Amniotic stem cell (primary cell): ENCODE data around the gene NKX6-2.
"Not testable (repeated sequence)": the region's sequence is repeated elsewhere in the genome, so short reads cannot be mapped to it uniquely, and the experiment has no call there.

Experiments used
- DNase-seq: peaks from one replicate; lab custom pipeline; 2025; lab: John Stamatoyannopoulos, UW

The NKX6-2 gene

DNA sequence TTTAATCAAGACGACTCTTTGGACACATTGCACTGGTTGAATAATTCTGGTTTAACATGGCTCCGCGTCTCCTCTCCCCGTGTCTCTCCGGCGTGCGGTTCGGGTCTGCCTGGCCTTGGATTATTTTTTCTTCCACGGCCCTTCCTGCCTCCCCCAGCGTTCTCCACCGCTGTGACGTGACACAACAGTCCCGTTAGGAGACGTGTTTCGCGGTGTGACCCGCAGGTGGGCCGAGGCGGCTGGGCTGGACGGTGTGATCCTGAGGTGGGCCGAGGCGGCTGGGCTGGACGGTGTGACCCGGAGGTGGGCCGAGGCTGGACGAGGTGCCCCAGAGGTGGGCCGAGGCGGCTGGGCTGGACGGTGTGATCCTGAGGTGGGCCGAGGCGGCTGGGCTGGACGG lies 12.0 kb upstream of the NKX6-2 start:
- not testable (repeated sequence) for DNase-seq

- no peak for DNase-seq
These were observed 10.9 kb upstream of the NKX6-2 start for GRCh38 chr10:132796846-132797245.

- DNase-seq, result no peak
These were observed 8.2 kb upstream of the NKX6-2 start for GRCh38 chr10:132793871-132794849.

GRCh38 chr10:132793213-132793612 lies 7.3 kb upstream of the NKX6-2 start:
- no peak for DNase-seq

DNA sequence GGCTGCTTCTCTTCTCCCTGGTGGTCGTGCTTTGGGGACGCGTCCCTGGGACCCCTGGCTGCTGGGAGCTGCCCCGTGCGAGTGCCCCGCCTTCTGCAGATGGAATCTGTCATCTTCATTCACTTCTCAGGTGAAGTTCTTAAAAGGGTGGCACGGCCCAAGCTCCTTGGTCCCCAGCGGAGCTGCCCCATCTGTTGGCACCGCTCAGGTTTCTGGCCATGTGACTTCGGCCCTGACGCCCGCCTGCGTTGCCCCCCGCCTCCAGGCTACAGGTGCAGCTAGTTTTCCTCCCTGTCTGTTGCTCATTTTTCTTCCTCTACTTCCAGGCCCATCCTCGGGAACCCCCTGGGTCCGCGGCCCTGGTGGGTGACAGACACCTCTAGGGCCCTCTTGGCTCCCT lies 6.8 kb upstream of the NKX6-2 start:
- DNase-seq, result no peak

DNA sequence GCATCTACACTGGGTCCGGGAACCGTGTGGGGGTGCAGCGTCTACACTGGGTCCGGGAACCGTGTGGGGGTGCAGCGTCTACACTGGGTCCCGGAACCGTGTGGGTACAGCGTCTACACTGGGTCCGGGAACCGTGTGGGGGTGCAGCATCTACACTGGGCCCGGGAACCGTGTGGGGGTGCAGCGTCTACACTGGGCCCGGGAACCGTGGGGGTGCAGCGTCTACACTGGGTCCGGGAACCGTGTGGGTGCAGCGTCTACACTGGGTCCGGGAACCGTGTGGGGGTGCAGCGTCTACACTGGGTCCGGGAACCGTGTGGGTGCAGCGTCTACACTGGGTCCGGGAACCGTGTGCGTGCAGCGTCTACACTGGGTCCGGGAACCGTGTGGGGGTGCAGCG lies 6.2 kb upstream of the NKX6-2 start:
- not testable (repeated sequence) for DNase-seq

DNA sequence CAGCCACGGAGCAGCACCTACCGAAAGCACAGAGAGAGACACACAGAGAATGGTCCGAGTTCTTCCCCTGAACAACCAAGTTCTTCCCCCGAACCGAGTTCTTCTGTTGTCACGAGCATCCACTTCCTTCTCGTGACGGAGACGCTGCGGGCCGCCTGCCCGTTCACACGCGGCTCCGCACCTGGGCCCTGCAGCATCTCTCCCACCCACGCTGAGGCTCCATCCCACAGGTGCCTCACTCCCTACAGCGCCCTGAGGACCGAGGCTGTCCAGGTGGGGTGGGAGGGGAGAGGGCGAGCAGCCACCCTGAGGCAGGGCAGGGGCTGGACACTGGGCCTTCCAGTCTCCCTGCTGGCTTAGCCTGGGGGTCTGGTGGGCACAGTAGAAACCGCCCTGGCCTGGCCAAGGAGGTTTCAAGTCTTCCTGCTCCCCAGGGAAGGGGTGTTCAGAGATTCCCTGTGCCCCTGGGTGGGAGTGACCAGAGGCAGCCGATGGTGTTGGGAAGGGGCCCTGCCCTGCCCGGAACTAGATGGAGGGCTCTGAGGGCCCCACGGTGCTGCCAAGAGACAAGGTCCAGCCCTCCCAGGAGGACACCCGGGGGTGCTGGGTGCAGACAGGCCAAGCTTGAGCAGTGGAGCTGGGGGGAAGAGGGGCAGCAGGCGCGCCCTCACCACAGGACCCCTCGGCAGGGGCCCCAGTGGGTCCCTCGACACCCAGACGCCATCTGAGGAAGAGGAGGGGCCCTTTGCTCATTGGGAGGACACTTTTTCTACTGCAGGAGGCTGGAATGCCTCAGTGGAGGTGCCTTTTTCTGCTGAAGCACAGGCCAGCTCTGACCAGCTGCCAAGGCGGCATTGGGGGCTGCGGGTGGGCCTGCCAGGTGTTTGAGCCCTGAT lies 5.2 kb upstream of the NKX6-2 start:
- DNase-seq, result no peak

GRCh38 chr10:132790470-132790869 lies 4.5 kb upstream of the NKX6-2 start:
- no peak for DNase-seq

DNA sequence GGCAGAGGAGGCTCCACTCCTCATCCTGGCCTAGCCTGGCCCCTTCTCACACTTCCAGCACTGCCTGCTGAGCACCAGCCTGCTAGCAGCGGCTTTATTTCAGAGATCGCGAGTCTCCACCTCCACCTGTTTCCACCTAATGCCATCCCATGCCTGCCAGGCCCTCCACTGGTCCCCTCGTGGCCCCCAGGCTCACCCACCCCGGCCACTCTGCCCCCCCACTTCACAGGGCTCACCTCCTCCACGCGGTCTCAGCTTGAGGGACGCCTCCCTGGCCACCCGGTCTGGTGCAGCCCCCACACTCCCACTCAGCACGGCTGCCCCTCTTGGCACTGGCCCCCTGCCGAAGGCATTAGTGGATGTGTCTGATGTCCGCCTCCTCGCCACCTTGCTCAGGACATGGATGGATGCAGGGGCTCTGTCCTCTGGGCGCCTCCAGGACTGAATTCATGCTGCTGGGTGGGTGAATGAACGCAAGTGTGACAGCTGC lies 3.8 kb upstream of the NKX6-2 start:
- no peak for DNase-seq

- DNase-seq, result no peak
These were observed 2.9 kb upstream of the NKX6-2 start for GRCh38 chr10:132788831-132789219.

GRCh38 chr10:132788180-132788830 lies 2.4 kb upstream of the NKX6-2 start:
- DNase-seq, result no peak

GRCh38 chr10:132787495-132788179 lies 1.7 kb upstream of the NKX6-2 start:
- DNase-seq, result no peak

DNA sequence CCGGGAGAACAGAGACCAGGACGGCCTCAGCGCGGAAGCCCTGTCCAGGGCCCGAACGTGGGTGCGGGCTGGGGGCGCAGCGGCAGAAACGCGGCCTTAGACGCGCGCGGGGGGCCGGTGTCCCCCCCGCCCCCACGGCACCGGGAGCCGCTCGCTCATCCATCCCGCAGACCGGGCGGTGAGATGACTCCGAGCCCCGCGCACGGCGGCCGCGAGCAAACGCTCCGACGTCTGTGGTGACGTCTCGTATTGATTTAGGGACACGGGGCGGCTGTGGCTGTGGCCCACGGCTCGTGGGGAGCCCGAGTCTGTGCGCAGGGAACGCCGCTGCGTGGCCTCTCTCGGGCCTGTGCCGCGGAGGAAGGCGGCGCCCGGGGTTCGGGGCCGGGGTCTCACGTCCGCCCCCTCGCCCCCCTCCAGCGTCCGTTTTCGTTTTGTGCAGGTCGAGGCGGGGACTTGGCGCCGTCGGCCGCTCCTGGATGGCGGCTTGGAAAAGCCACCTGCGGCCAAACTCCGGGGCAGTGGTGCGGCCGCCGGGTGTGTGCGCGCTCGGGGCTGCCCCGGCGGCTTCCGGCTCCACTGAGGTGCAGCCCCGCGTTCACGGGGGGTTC lies 1.0 kb upstream of the NKX6-2 start:
- no peak for DNase-seq

DNA sequence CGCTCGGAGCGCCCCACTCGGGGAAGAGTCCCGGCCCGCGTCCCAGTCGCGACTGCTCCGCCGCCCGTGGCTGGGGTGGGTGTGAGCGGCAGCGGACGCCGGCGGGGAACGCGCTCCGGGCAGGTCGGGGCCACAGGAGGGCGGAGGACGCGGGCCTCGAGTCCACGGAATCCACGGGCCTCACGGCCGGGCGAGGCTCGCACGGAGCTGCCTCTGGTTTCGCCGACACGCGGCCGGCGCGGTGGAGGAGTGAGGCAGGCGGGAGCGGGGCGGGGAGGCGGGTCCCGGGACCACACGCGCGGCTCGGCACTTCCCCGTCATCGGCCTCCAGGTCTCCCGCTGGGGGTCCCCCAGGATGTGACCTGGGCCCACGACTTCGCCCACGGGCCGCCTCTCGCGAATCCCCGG lies 533 bp upstream of the NKX6-2 start:
- DNase-seq, result no peak

GRCh38 chr10:132784866-132785722 lies 853 bp downstream of the NKX6-2 start:
- DNase-seq, result no peak

- no peak for DNase-seq
These were observed 1.7 kb downstream of the NKX6-2 start for GRCh38 chr10:132783940-132784865.

DNA sequence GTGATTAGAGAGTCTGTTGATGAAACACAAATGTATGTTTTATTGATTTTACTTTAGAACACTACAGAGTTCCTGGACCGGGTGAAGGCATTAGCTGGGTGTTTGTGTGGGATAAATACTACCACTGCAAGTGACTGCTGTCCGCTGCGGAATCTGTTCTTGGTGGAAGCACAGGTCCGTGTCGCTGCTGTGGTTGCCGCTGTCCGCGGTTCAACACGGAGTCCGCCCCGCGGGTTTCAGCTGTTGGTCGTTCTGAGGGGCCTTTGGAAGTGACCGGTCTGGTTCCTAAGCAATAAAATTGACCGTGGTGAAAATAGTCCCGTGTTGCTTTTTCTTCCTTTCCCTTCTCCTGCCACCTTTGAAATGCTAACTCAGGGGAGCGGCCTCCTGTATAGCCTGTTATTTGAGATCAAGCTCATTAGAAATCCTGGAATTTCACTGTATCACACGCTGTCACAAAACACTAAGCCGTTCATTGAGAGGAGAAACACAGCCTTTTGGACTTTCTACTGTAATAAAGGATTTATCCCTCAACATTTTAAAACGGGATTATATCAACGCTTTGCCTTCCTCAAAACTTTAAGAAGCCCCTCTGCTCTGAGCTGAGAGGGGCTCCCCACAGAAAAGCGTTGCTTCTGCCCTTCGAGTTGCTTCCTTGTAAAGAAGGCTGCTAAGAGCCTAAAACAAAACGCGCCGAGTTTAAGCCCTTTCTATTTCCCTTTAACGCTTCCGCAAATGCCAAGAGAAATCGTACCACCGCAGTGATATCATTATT lies 2.6 kb downstream of the NKX6-2 start:
- no peak for DNase-seq

DNA sequence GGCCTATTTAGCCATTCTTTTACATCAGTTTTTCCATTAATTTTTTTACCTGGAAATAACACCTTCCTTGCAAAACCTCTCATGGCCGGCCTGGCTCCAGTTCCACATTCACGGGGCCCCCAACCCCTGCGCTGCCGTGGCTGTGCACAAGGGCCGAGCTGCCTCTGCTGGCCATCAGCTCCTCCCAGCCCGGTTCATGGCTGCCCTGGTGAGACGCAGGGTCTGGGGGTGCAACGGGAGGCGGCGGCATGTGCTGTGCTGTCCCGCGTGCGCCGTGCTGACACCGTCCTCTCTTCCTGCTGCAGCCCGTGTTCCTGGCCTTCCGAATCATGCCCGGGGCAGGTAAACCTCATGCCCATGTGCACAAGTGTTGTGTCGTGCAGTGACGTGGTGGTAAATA lies 4.4 kb downstream of the NKX6-2 start:
- DNase-seq, result no peak
